Activated naive CD4-positive, alpha-beta T cell treated with anti-CD3 and anti-CD28 coated beads, Interleukin-2, amount 50 U/mL, for 24 hours (primary cell): ENCODE results near the gene CTAGE1.
"Not testable (repeated sequence)": the region's sequence is repeated elsewhere in the genome, so short reads cannot be mapped to it uniquely, and the experiment has no call there.

Experiments
- H3K27ac Mint-ChIP-seq: one replicate; pipeline ENCODE4 v1.8.0; 2021; ENCODE audit warnings: mild to moderate bottlenecking, mixed read lengths
- H3K27me3 Mint-ChIP-seq: one replicate; pipeline ENCODE4 v1.8.0; 2021; ENCODE audit warnings: mixed read lengths
- H3K36me3 Mint-ChIP-seq: one replicate; pipeline ENCODE4 v1.8.0; 2021; ENCODE audit warnings: mixed read lengths
- H3K4me1 Mint-ChIP-seq: one replicate; pipeline ENCODE4 v1.8.0; 2021; ENCODE audit warnings: mixed read lengths
- H3K4me3 Mint-ChIP-seq: one replicate; pipeline ENCODE4 v1.8.0; 2021; ENCODE audit warnings: mild to moderate bottlenecking, mixed read lengths
- H3K9me3 Mint-ChIP-seq: one replicate; pipeline ENCODE4 v1.8.0; 2021; ENCODE audit warnings: mixed read lengths

The CTAGE1 gene

GRCh38 chr18:22417496-22418188 lies at the start of gene CTAGE1:
Gene CTAGE1, minus strand, starts transcription at chr18:22417915. Its CDS starts 104 bp downstream, at chr18:22417811.
- Mint-ChIP-seq H3K9me3 (peaks cover 5% of the 10 kb centered on the region), H3K27ac (no peak within 1 kb of the TSS), H3K4me1 (no peaks in the 10 kb centered on the region), H3K4me3 (no peak within 1 kb of the TSS), H3K27me3 (peaks cover 3% of the 10 kb centered on the region), H3K36me3 (no peaks in the 10 kb centered on the region)

- peaks cover 12% of the 10 kb centered on the region for H3K9me3 Mint-ChIP-seq
- H3K27me3 Mint-ChIP-seq = no peaks in the 10 kb centered on the region
- H3K36me3 Mint-ChIP-seq = no peaks in the 10 kb centered on the region
- H3K27ac Mint-ChIP-seq = no peak overlapping the region
- no peaks in the 10 kb centered on the region for H3K4me1 Mint-ChIP-seq
- no peak overlapping the region for H3K4me3 Mint-ChIP-seq
Observed at GRCh38 chr18:22466608-22467395, 49.1 kb upstream of the CTAGE1 start.

- peaks cover 12% of the 10 kb centered on the region for H3K9me3 Mint-ChIP-seq
- H3K27me3 Mint-ChIP-seq = no peaks in the 10 kb centered on the region
- H3K27ac Mint-ChIP-seq = no peak overlapping the region
- H3K4me1 Mint-ChIP-seq = no peaks in the 10 kb centered on the region
- no peak overlapping the region for H3K4me3 Mint-ChIP-seq
- H3K36me3 Mint-ChIP-seq = no peaks in the 10 kb centered on the region
Observed at GRCh38 chr18:22465859-22466457, 48.2 kb upstream of the CTAGE1 start.

GRCh38 chr18:22463076-22463475 lies 45.4 kb upstream of the CTAGE1 start:
- no peaks in the 10 kb centered on the region for H3K36me3 Mint-ChIP-seq
- peaks cover 12% of the 10 kb centered on the region for H3K9me3 Mint-ChIP-seq
- H3K27me3 Mint-ChIP-seq = no peaks in the 10 kb centered on the region
- no peak overlapping the region for H3K4me3 Mint-ChIP-seq
- H3K4me1 Mint-ChIP-seq = no peaks in the 10 kb centered on the region
- no peak overlapping the region for H3K27ac Mint-ChIP-seq

- Mint-ChIP-seq H3K27me3 (peaks cover 2% of the 10 kb centered on the region), H3K4me3 (no peak overlapping the region), H3K27ac (no peak overlapping the region), H3K9me3 (no peaks in the 10 kb centered on the region), H3K36me3 (no peaks in the 10 kb centered on the region), H3K4me1 (no peaks in the 10 kb centered on the region)
Observed at GRCh38 chr18:22459491-22459890, 41.8 kb upstream of the CTAGE1 start.

GRCh38 chr18:22457524-22457923 lies 39.8 kb upstream of the CTAGE1 start:
- H3K27ac Mint-ChIP-seq = no peak overlapping the region
- no peaks in the 10 kb centered on the region for H3K9me3 Mint-ChIP-seq
- no peak overlapping the region for H3K4me3 Mint-ChIP-seq
- no peaks in the 10 kb centered on the region for H3K4me1 Mint-ChIP-seq
- no peaks in the 10 kb centered on the region for H3K36me3 Mint-ChIP-seq
- H3K27me3 Mint-ChIP-seq = peaks cover 2% of the 10 kb centered on the region

- H3K4me1 Mint-ChIP-seq = no peaks in the 10 kb centered on the region
- H3K4me3 Mint-ChIP-seq = no peak overlapping the region
- H3K27ac Mint-ChIP-seq = no peak overlapping the region
- H3K27me3 Mint-ChIP-seq = peaks cover 2% of the 10 kb centered on the region
- no peaks in the 10 kb centered on the region for H3K36me3 Mint-ChIP-seq
- no peaks in the 10 kb centered on the region for H3K9me3 Mint-ChIP-seq
Observed at GRCh38 chr18:22456547-22456946, 38.8 kb upstream of the CTAGE1 start.

- peaks cover 2% of the 10 kb centered on the region for H3K27me3 Mint-ChIP-seq
- no peaks in the 10 kb centered on the region for H3K9me3 Mint-ChIP-seq
- H3K4me3 Mint-ChIP-seq = no peak overlapping the region
- no peaks in the 10 kb centered on the region for H3K36me3 Mint-ChIP-seq
- H3K4me1 Mint-ChIP-seq = no peaks in the 10 kb centered on the region
- H3K27ac Mint-ChIP-seq = no peak overlapping the region
Observed at GRCh38 chr18:22456116-22456480, 38.4 kb upstream of the CTAGE1 start.

- no peaks in the 10 kb centered on the region for H3K9me3 Mint-ChIP-seq
- H3K27ac Mint-ChIP-seq = no peak overlapping the region
- no peaks in the 10 kb centered on the region for H3K36me3 Mint-ChIP-seq
- H3K4me3 Mint-ChIP-seq = no peak overlapping the region
- H3K27me3 Mint-ChIP-seq = peaks cover 2% of the 10 kb centered on the region
- H3K4me1 Mint-ChIP-seq = no peaks in the 10 kb centered on the region
Observed at GRCh38 chr18:22455425-22456115, 37.9 kb upstream of the CTAGE1 start.

- peaks cover 2% of the 10 kb centered on the region for H3K27me3 Mint-ChIP-seq
- peaks cover 11% of the 10 kb centered on the region for H3K9me3 Mint-ChIP-seq
- H3K4me3 Mint-ChIP-seq = no peak overlapping the region
- H3K4me1 Mint-ChIP-seq = no peaks in the 10 kb centered on the region
- H3K27ac Mint-ChIP-seq = no peak overlapping the region
- no peaks in the 10 kb centered on the region for H3K36me3 Mint-ChIP-seq
Observed at GRCh38 chr18:22453315-22453714, 35.6 kb upstream of the CTAGE1 start.

- Mint-ChIP-seq H3K27ac (no peak overlapping the region), H3K27me3 (no peaks in the 10 kb centered on the region), H3K4me3 (no peak overlapping the region), H3K36me3 (no peaks in the 10 kb centered on the region), H3K9me3 (peaks cover 11% of the 10 kb centered on the region), H3K4me1 (no peaks in the 10 kb centered on the region)
Observed at GRCh38 chr18:22452226-22452668, 34.5 kb upstream of the CTAGE1 start.

- Mint-ChIP-seq H3K4me1 (no peaks in the 10 kb centered on the region), H3K36me3 (no peaks in the 10 kb centered on the region), H3K27ac (no peak overlapping the region), H3K9me3 (peaks cover 11% of the 10 kb centered on the region), H3K27me3 (no peaks in the 10 kb centered on the region), H3K4me3 (no peak overlapping the region)
Observed at GRCh38 chr18:22451796-22452195, 34.1 kb upstream of the CTAGE1 start.

GRCh38 chr18:22450766-22451165 lies 33.1 kb upstream of the CTAGE1 start:
- H3K4me3 Mint-ChIP-seq, H3K27ac Mint-ChIP-seq, H3K4me1 Mint-ChIP-seq, H3K27me3 Mint-ChIP-seq, H3K36me3 Mint-ChIP-seq: not testable (repeated sequence)
- H3K9me3 Mint-ChIP-seq = peaks cover 11% of the 10 kb centered on the region

- not testable (repeated sequence) for H3K4me1 Mint-ChIP-seq, H3K27ac Mint-ChIP-seq, H3K4me3 Mint-ChIP-seq, H3K27me3 Mint-ChIP-seq, H3K36me3 Mint-ChIP-seq
- H3K9me3 Mint-ChIP-seq = peaks cover 11% of the 10 kb centered on the region
Observed at GRCh38 chr18:22450318-22450717, 32.6 kb upstream of the CTAGE1 start.

- H3K9me3 Mint-ChIP-seq = peaks cover 11% of the 10 kb centered on the region
- not testable (repeated sequence) for H3K4me3 Mint-ChIP-seq, H3K27ac Mint-ChIP-seq
Observed at GRCh38 chr18:22449753-22450152, 32.0 kb upstream of the CTAGE1 start.

GRCh38 chr18:22448238-22448637 lies 30.5 kb upstream of the CTAGE1 start:
- Mint-ChIP-seq H3K4me3 (no peak overlapping the region), H3K27me3 (peaks cover 2% of the 10 kb centered on the region), H3K27ac (no peak overlapping the region), H3K9me3 (peaks cover 11% of the 10 kb centered on the region), H3K36me3 (no peaks in the 10 kb centered on the region), H3K4me1 (no peaks in the 10 kb centered on the region)

More at GRCh38 chr18:22449753-22450152, 32.0 kb upstream of the CTAGE1 start:
- not testable (repeated sequence) for H3K27me3 Mint-ChIP-seq, H3K4me1 Mint-ChIP-seq, H3K36me3 Mint-ChIP-seq
